ENCODE measurements around the gene DCTN4. TPM values are rescaled to one million over a fixed set of nuclear protein-coding genes. Genes with fewer than 3 reads are reported as not detected.

DCTN4 gene
- total and polyA plus RNA-seq, 9 of the 15 experiments (the other 6 are each of a cell fraction or from before 2014, with no cell fraction given): 20.4 to 64.9 (median 49.9) TPM

DNA sequence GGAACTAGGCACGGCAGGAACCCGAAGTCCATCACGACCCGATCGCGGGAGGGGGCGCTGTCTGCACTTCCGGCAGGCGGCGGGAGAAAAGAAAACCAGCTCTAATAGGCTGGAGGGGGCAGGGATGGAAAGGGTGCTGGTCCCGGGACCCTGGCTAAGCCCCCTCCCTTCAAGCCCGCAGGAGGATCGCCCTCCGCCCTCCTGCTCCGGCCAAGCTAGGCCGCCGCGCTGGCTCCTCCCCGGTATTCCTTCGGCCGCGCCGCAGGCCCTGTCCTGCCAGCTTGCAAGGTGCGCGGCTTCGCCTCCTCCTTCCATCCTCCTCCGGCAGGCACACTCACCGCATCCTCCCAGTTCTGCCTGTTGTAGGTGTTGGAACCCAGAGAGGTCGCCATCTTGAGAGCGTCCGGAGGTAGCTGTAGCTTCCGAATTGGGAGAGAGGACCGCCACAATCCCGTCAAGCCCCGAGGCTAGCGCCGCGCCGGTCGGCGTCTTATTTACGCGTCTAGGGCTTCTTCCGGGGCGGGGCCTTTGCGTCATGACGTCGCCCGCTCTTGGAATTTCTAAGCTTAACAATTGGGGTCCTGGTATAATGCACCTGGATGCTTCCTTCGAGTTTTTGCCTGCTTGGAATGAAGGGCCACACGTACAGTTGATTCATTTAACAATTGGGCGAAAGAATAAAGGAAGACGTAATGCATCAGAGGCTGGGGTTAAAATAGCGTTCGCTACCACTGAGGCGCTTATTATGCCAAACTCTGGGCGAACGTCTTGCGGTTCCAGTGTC, 58.0 kb downstream of the DCTN4 start, which contains the start of gene RBM22 (continued):
- TF ChIP-seq, protein P1, sequence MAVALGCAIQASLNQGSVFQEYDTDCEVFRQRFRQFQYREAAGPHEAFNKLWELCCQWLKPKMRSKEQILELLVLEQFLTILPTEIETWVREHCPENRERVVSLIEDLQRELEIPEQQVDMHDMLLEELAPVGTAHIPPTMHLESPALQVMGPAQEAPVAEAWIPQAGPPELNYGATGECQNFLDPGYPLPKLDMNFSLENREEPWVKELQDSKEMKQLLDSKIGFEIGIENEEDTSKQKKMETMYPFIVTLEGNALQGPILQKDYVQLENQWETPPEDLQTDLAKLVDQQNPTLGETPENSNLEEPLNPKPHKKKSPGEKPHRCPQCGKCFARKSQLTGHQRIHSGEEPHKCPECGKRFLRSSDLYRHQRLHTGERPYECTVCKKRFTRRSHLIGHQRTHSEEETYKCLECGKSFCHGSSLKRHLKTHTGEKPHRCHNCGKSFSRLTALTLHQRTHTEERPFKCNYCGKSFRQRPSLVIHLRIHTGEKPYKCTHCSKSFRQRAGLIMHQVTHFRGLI (CRISPR knock-in tag; IDR thresholded peaks at IDR 0.05): no peak
- TF ChIP-seq, protein P2, sequence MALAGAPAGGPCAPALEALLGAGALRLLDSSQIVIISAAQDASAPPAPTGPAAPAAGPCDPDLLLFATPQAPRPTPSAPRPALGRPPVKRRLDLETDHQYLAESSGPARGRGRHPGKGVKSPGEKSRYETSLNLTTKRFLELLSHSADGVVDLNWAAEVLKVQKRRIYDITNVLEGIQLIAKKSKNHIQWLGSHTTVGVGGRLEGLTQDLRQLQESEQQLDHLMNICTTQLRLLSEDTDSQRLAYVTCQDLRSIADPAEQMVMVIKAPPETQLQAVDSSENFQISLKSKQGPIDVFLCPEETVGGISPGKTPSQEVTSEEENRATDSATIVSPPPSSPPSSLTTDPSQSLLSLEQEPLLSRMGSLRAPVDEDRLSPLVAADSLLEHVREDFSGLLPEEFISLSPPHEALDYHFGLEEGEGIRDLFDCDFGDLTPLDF (CRISPR knock-in tag; IDR thresholded peaks at IDR 0.05): 0 out of 2 replicates have a peak, but pooled peaks have one; percentile 39
- TF ChIP-seq ZNF143 (CRISPR knock-in tag; IDR thresholded peaks at IDR 0.05) (peak; percentile 59; the same call in 1 of the 2 replicates), ZEB2 (IDR thresholded peaks at IDR 0.05) (no peak), MCM7 (IDR thresholded peaks at IDR 0.05) (no peak), TBL1XR1 (IDR thresholded peaks at IDR 0.05; ENCODE audit: low read length in 2 of 2) (peak in 1 of 2 experiments; percentile 58; a peak in 2 of 4 replicates), E2F3 (CRISPR knock-in tag; IDR thresholded peaks at IDR 0.05) (peak; percentile 37; the same call in 1 of the 2 replicates), NR2C2 (CRISPR knock-in tag; IDR thresholded peaks at IDR 0.05) (0 out of 2 replicates have a peak, but pooled peaks have one; percentile 37), NR2C2 (tag; IDR thresholded peaks at IDR 0.05) (peak; percentile 72; the same call in 1 of the 2 replicates), ZNF79 (CRISPR knock-in tag; IDR thresholded peaks at IDR 0.05; ENCODE audit: low read depth) (no peak), ZNF408 (CRISPR knock-in tag; IDR thresholded peaks at IDR 0.05; ENCODE audit: low read depth) (no peak), NCOR1 (IDR thresholded peaks at IDR 0.05) (no peak), NFXL1 (CRISPR knock-in tag; IDR thresholded peaks at IDR 0.05) (no peak), ZNF253 (CRISPR knock-in tag; conservative IDR thresholded peaks at IDR 0.05) (no peak), NFYB (IDR thresholded peaks at IDR 0.05; ENCODE audit: extremely low read depth, insufficient read length) (no peak), NRF1 (conservative IDR thresholded peaks at IDR 0.05 in 1 of 2, IDR thresholded peaks at IDR 0.05 in 1 of 2) (peak; percentile 50 to 66; a peak in 3 of 4 replicates), ZNF263 (CRISPR knock-in tag; IDR thresholded peaks at IDR 0.05; ENCODE audit: borderline replicate concordance) (no peak), ZC3H11A (IDR thresholded peaks at IDR 0.05; ENCODE audit: low read depth, low read length) (no peak), TSC22D4 (tag; IDR thresholded peaks at IDR 0.05) (no peak), NONO (IDR thresholded peaks at IDR 0.05; ENCODE audit: low read depth in 2 of 2, low read length in 1 of 2) (no peak)
- TF ChIP-seq, protein P3, sequence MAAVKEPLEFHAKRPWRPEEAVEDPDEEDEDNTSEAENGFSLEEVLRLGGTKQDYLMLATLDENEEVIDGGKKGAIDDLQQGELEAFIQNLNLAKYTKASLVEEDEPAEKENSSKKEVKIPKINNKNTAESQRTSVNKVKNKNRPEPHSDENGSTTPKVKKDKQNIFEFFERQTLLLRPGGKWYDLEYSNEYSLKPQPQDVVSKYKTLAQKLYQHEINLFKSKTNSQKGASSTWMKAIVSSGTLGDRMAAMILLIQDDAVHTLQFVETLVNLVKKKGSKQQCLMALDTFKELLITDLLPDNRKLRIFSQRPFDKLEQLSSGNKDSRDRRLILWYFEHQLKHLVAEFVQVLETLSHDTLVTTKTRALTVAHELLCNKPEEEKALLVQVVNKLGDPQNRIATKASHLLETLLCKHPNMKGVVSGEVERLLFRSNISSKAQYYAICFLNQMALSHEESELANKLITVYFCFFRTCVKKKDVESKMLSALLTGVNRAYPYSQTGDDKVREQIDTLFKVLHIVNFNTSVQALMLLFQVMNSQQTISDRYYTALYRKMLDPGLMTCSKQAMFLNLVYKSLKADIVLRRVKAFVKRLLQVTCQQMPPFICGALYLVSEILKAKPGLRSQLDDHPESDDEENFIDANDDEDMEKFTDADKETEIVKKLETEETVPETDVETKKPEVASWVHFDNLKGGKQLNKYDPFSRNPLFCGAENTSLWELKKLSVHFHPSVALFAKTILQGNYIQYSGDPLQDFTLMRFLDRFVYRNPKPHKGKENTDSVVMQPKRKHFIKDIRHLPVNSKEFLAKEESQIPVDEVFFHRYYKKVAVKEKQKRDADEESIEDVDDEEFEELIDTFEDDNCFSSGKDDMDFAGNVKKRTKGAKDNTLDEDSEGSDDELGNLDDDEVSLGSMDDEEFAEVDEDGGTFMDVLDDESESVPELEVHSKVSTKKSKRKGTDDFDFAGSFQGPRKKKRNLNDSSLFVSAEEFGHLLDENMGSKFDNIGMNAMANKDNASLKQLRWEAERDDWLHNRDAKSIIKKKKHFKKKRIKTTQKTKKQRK (IDR thresholded peaks at IDR 0.05; ENCODE audit: borderline replicate concordance, low read depth, low read length): no peak
- TF ChIP-seq, protein P4, sequence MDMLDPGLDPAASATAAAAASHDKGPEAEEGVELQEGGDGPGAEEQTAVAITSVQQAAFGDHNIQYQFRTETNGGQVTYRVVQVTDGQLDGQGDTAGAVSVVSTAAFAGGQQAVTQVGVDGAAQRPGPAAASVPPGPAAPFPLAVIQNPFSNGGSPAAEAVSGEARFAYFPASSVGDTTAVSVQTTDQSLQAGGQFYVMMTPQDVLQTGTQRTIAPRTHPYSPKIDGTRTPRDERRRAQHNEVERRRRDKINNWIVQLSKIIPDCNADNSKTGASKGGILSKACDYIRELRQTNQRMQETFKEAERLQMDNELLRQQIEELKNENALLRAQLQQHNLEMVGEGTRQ (CRISPR knock-in tag; IDR thresholded peaks at IDR 0.05): no peak
